Activated CD4-positive, alpha-beta T cell treated with anti-CD3 and anti-CD28 coated beads, Interleukin-10, Interleukin-2, amounts not matched to agents 100 ng/mL and 50 ng/mL, durations not matched to agents 16 hours and 8 hours (primary cell): ENCODE results near the gene ELAVL1.
"Not testable (repeated sequence)": the region's sequence is repeated elsewhere in the genome, so short reads cannot be mapped to it uniquely, and the experiment has no call there.

Source experiments
- DNase-seq: peaks from one replicate; pipeline ENCODE4 v3.0.0-alpha.2; 2020

ELAVL1 gene

DNA sequence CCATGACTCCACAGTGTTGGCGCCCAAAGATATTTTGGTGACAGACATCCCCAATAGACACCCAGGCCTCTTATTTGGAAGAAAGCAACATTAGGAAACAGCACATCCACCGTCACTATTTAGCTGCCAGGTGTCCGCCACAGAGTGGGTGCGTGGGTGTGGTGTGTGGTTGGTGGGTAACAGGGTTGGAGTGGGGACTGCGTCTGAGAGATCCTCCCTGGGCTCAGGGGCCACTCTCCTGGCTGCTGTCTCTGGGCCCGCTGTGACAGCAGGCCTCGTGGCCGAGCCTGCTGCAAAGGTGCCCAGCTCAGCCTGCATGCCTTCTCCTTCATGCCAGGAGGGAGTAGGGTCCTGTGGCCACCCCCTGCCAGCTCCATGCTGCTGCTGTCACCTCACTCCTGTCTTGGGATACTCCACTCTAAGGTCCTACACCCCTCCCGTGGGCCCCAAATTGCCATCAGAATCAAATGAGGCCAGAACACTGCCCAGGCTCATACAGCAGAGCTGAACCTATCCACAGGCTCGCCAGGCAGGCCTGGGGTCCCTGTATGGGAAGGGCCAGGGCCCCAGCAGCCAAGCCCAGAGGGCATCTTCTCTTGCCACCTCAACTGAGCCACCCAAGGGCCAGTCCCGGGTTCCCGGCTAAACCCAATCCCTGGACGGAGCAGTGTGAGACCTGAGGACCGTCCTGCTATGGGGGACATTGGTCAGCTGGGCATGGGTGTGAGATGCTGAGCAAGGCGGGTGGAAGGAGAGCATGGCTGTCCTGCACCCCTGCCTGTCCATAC lies 37.2 kb downstream of the ELAVL1 start:
- DNase-seq, result no peak

DNA sequence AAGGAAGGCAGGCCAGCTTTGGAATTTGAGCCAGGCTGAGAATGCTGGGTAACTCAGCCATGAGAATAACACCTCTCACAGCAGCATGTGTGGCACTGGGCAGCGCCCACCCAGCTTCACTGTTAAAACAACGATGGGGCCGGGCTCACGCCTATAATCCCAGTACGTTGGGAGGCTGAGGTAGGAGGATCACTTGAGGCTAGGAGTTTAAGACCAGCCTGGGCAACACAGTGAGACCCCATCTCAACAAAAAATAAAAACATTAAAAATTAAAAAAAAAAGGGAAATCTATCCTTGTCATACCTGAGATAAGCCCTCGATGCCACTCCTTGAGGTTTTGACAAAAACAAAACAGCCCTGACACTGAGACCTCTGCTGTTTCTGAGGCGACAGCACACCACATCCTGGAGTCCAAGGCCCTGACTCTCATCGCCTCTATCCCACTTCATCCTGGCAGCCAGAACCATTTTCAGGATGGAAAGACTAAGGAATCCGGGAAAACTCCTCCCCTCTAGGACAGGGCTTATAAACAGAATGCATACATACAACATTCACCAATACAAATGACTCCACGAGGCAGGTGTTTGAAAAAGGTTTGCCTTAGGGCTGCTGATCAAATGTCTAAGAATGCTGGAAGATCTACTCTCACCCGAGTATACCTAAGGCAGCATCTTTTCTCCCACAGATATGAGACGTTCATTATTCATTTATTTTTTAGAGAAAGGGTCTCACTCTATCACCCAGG lies 39.3 kb downstream of the ELAVL1 start:
- DNase-seq, result no peak

DNA sequence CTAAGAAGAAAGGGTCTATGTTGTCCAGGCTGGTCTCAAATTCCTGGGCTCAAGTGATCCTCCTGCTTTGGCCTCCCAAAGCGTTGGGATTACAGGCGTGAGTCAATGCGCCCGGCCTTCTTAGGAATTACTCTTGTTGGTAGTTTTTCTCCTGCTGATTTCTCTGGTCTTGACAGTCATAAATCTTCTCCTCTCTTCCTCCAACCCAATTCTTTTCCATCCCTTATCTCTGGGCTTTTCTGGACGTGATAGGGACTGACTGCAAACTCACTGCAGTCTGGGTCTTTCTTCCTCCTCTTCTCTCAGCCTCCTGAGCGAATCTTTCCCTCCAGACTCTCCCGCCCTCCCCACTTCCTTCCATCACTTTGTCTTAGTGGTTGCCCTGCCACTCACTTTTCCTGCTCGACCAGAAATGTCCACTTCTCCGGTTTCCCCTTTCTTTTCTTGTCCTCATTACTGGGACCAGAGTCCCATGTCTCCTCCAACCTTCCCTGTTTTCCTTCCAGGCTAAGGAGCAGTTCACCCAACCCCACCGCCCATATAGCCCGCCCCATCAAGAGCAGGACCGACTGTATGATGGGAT lies 40.1 kb downstream of the ELAVL1 start:
- DNase-seq, result no peak

DNA sequence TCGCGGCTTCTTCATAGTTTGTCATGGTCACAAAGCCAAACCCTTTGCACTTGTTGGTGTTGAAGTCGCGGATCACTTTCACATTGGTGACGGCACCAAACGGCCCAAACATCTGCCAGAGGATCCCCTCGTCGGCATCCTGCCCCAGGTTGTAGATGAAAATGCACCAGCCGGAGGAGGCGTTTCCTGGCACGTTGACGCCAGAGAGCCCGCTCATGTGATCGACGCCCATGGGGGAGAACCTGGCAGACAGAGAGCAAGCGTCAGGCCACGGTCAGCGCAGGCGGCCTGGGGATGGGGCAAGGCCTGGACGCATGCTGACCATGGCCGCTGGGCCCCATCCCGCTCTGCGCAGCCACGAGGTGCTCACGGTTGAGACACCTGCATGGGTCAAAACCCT lies 41.9 kb downstream of the ELAVL1 start:
- no peak for DNase-seq

DNA sequence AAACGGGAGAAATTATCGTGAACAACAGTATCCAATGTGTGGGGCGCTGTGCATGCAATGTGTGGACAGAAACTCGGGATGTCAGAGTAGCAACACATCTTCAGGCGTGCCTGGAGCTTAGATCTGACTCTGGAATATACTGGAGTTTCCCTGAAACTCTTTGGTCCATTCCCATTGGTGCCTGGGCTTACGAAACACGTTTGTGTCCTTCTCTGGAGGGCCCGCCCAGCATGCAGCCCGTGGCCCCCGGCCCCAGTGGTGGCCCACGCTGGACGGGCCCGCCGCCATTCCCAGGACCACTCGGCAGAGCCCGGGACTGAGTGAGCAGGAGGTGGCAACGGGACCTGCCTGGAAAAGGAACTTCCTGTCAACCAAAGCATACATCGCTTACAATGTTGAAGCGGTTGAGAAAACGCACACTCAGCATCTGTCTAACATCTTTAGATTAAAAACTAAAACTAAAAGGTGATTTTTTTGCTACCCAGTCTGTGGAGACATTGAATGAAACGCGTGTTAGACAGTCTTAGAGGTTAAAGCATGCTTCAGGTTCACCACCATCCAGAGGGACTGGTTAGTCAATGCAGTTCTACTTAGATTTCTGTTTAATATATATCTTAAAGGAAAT lies 42.7 kb downstream of the ELAVL1 start:
- no peak for DNase-seq

DNA sequence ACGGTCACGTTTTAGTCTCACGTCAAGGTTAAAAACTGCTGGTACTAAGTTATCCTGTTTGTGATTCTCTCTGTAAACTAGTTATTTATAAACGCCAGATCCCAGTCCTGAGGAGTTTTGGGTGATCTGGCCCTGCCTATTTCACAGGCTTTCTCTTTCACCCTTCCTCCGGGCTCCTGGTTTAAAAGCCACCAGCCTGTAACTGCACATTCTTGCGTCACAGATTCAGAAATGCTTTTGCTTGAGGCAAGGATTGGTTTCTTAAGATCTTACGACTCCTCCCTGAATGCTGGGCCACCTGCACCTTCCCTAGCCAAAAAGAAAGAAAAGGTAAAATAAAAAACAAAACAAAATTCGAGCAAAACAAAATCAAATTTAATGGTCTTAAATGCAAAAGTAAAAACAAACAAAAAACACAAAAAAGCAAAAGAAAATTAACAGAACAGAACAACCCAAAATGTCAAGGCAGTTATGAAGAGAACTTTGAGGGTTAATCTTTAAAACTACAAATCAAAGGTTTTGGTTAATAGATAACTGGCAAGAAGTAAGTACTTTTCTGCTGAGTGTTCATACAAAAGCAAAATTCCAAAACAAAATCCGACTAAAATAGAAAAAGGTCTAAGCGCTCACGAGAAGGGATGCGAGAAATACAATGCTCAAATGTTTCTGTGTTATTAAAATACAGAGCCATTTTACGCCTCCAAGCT lies 43.4 kb downstream of the ELAVL1 start:
- DNase-seq, result no peak

DNA sequence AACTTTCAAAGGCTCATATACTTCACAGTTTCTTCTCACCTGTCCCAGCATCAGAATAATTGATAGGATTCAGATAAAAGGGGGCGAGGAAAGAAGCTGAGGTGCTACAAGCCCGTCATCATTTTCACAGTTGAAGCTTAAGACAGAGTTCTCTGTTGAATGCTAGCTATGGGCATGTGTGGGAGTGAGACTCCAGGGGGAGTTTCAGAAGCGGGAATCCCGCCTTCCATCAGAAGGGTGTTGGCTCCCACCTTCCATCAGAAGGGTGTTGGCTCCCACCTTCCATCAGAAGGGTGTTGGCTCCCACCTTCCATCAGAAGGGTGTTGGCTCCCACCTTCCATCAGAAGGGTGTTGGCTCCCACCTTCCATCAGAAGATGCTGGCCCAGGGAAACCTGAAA lies 44.4 kb downstream of the ELAVL1 start:
- not testable (repeated sequence) for DNase-seq

DNA sequence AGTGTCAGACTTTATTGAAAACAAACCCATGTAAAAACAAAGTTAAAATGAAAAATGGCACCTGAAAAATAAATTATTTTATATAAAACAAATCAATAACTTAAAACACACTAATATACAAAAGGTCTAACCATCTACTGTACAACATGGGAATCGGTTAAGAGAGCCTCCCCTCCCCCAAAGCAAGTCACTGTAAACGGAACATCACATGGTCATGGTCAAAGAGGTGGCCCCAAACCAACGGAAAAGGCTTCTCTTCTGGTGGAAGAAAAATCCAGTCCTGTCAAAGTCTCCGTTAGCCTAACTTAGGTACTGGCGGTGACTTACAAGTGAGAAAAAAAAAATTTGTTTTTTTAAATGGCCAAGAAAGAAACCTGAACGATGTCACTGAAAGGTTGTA lies 46.2 kb downstream of the ELAVL1 start:
- no peak for DNase-seq

DNA sequence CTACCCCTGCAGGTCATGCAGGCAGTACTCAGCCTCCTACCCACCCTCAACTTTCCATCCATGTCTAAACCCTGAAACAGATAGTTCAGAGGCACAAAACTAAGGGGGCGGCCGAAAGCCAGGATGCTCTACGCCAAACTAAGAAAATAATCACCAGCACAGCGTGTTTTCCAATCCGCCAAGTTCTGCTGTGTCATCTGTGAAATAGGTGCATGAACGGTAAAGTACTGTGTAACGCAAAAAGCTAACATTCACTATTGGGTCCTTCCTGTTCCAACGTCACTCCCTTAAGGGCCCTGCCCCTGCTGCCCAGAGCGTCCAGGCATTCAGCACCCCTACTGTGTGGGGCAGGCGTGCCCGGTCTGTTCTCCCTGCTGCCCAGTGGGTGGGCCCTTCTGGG lies 49.7 kb downstream of the ELAVL1 start:
- no peak for DNase-seq

DNA sequence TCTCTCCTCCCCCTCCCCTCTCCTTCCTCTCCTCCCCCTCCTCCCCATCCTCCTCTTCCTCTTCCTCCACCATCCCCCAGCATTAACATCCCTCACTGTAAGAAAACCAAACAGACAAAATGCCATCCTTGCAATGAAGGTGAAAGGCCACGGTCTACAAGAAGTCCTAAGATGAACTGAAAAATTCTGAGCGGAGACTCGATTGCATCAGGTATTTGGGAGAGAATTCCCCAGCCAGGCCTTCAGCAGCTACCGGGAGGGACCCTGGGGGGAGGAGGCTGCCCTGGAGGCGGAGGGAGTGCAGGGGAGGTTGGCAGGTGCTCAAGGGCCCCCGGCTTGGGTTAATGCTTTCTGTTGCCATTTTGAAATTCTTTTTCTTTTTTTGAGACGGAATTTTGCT lies 51.9 kb downstream of the ELAVL1 start:
- no peak for DNase-seq

DNA sequence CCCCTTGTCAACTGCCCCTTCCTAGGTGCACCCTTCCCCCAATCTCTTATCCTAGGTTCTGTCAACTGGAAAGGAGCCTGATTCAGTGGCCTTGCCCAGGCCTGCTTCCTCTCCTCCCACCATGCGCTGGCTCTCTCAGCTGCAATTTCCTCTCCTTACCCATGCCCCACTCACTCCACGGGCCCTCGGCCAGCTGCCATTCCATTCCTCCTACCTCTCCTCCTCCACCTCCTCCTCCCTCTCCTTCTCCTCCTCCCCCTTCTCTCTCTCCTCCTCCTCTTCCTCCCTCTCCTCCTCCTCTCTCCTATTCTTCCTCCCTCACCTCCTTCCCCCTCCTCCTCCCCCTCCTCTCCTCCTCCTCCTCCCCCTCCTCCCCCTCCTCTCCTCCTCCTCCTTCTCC lies 52.4 kb downstream of the ELAVL1 start:
- DNase-seq, result no peak

DNA sequence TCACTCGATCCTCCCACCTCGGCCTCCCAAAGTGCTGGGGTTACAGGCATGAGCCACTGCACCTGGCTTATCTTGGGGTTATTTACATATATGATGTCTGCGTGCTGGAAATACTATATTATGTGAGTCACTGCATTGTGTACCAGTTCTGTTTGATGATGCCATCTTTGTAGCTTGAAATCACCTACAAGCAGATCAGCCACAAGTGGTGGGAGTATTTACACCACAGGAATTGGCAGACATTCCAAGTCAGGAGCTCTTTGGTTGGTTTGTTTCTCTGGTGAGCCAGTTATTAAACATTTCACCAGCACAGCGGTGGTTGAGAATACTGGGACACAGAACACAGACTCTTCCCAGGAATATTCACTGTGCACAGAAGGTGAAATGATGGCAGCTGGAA lies 57.5 kb downstream of the ELAVL1 start:
- no peak for DNase-seq

DNA sequence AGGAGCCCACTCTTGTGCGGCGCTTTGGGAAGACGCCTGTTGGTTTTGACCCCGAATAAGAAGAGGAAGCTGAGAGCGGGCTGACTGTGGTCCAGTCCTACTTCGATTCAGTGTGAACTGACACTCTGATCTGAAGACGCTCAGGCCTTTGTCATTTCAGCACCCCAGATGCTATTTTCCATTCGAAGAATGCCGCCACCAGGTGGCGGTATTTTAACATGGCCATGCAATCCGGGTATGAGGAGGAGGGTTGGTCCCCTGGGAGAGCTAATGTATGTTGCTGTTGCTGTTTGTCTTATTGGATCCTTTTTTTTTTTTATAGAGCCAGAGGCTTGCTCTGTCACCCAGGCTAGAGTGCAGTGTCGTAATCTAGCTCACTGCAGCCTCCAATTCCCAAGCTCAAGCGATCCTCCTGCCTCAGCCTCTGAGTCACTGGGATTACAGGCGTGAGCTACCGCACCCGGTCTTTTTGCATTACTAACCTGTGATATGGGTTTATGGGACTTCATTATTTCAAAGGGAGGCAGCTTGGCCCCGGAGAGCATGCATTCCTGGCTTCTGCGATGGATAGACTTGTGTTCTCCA lies 61.2 kb downstream of the ELAVL1 start:
- peak; percentile 90 for DNase-seq

DNA sequence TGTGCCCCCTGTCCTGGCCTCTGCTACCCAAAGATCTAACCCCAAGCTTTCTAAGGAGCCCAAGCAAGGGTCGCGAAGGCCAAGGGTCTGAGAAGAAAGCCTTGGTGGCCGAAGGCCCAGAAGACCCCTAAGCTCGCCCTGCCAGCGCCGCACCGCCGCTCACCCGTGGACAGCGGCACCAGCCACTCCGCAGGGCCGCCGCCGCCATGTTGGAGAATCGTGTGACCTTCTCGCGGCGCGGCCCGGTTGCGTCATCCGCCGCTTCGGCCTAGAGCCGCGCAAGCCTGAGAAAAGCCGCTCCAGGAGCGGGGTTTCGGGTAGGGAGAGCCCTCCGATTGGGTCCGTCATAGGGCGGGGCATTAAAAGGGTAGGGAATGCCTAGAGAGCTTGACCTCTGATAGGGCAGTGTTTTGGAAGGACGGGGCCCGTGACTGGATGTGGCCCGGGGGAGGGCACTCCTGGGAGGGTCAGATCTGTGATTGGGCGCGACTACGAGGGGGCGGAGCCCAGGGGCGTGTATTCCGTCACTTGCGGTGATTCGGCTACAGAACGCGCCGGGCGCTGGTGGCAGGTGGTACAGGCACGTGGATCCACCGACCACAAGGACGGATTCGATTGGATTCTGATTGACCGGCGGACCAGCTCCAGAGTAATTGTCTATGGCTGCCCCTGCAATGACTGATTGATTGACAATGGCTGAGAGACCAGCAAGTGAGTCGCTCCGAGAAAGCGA lies 61.8 kb downstream of the ELAVL1 start, which contains the start of gene TIMM44:
TSS of gene TIMM44 (minus strand) at position 223 of the 733 bp plus-strand sequence. CDS start at position 208, 15 bp downstream.
- peak; percentile 100 for DNase-seq

DNA sequence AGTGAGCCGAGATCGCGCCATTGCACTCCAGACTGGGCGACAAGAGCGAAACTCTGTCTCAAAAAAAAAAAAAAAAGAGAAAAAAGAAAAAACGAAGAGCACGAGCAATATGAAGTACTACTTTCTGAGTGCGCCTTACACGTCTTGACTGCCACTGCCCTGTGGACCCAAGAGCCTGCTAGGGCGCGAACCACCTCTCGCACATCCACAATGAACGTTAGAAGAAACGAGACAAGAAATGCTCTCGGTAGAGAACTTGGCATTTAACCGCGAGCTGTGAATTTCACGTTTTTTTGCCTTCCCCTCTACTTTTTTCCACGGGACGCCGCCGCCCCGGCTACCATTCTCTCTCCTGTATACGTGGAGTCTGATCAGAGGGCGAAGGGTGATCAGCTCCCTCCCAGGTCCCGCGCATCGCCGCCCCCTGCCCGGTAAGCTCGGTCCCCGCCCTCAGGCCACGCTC lies 62.4 kb downstream of the ELAVL1 start:
- no peak for DNase-seq

DNA sequence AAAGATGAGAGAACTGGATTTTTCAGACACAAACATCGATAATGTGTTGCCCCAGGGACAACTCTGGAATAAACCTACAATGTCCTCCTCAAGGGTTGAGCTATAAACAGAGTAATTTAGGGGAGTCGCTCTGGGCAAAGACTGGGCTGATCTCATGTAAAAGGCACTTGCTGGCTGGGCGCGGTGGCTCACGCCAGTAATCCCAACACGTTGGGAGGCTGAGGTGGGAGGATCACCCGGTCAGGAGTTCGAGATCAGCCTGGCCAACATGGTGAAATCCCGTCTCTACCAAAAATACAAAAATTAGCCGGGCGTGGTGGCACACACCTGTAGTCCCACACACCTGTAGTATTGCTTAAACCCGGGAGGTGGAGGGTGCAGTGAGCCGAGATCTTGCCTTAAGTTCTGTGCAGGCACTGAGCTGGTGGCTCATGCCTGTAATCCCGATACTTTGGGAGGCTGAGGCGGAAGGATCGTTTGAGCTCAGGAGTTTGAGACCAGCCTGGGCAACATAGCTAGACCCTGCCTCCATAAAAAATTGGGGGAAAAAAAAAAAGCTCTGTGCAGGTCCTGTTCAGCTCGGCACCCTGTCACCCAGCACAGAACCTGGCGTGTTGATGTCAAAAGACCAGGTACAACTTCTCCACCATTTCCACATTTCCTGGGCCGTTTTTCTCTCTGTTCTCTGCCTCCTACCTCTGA lies 63.4 kb downstream of the ELAVL1 start:
- DNase-seq, result no peak

DNA sequence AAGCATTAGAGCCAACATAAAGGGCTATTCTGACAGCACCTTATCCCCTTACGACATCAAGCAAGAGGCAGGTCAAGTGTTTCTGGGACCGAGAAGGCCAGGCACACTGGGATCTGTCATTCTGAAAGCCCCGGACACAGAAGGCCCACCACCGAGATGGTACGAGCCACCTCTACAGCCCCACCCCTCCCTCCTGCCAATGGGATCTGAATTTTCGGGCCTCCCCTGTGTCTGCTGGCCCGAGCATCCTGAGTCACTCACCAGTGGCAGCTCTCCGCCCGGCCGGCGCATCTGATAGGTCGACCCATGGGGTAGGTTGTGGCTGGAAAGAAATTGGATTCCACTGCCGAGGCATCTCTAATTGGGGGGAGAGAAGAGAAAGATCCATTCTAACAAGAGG lies 64.6 kb downstream of the ELAVL1 start:
- DNase-seq, result no peak

DNA sequence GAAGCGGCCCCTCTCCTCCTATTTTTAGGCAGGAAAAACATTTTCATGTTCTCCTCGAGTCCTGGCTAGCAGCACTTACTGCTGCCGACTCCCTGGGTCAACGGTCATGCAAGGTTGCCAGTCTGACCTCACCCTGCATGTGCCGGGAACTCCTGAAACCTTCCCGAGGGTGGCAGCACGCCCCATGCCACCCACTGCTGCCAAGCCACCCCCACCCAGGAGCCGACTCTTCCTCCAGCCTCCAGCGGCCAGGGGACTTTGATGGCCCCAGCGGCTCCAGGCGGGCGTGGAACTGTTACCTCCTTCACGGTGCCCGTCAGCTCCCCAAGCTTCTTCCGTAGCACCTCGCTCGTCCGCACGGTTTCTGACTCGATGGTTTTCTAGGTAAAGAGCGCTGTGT lies 70.7 kb downstream of the ELAVL1 start:
- no peak for DNase-seq

DNA sequence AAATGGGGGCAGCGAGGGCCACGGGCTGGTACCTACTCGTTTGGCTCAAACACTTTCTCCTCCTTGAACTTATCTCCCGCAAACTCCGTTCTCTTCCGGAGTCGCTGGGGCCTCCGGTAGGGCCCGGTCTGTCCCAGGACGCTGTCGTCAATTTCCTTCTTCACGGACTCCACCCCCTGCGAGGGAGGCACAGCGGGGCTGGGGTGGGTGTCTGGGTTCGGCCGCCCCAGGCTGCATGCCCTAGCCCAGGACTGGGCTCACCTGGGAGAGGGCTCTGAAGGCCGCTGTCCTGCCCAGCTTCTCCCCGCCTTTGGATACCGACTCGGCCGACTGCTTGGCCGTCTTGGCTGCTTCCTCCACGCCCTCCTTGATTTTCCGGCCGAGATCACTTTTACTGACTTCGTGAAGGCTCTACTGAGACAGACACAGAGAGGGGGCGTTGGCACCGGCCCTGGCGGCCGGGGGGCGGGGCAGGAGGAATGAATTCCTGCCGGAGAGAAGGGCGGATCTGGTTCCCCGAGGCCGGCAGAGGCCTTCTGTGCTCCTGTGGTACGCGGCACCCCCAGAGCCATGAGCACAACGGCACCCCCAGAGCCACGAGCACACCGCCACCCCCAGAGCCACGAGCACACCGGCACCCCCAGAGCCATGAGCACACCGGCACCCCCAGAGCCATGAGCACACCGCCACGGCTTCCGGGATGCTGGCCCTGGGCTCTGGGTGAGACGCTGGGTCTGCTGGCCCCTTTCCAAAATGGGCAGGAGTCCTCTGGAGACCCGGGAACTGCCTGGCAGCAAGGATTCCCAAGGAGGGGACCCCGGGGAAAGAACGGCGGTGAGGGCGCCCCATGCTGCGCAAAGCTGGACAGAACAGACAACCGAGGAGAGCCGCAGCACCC lies 71.4 kb downstream of the ELAVL1 start:
- DNase-seq, result no peak

DNA sequence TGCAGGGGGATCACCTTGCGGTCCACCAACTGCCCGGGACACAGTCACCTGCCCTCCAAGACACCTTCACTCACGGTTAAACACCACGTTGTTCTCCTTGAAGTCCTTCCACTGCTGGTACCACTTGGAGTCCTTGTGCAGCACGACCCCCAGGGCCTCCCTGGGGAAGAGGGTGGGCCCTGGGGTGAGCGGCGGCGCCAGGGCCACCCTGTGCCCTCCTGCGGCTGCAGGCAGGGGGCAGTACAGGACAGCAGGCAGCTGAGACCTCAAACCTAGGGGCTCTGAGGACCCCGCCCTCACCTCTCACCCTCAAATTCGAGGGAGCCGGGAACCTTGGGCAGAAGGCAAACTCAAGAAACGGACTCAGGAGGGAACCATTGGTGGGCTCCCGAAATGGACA lies 72.0 kb downstream of the ELAVL1 start:
- DNase-seq, result no peak
